K562 (cell line): ENCODE measurements around the gene TMEM217. TPM values are rescaled to one million over a fixed set of nuclear protein-coding genes. Genes with fewer than 3 reads are reported as not detected.

ENCODE experiments used
- CBFA2T2 ChIP-seq: fragments of 450-650 bp; conservative IDR thresholded peaks from 2 replicates; pipeline ENCODE4 v1.6.1; 2017; ENCODE audit warnings: mild to moderate bottlenecking
- CHD7 ChIP-seq: fragments of 200-600 bp; sonication (generic); IDR thresholded peaks from one replicate; pipeline ENCODE4 v1.6.1; 2012; ENCODE audit warnings: mild to moderate bottlenecking, low read depth, low read length, inconsistent platforms
- FOXM1 ChIP-seq, 2 experiments: fragments of 450-650 bp in 1 of 2; sonication (generic) in 1 of 2; formaldehyde crosslinking in 1 of 2; IDR thresholded peaks; 2 replicates each; pipeline versions ENCODE4 v1.6.1 to v1.9.0; 2017 to 2022; ENCODE audit warnings: low read depth in 2 of 2, mild to moderate bottlenecking in 2 of 2, missing genetic modification reagents in 1 of 2, moderate library complexity in 1 of 2
- GMEB1 ChIP-seq: fragments of 250-450 bp; sonication (Bioruptor Pico); IDR thresholded peaks from 2 replicates; pipeline ENCODE4 v1.4.0; 2020; ENCODE audit warnings: mild to moderate bottlenecking
- KLF13 ChIP-seq: fragments of 450-650 bp; IDR thresholded peaks from 2 replicates; pipeline ENCODE4 v1.6.1; 2016; ENCODE audit warnings: missing genetic modification characterization, low read depth, mild to moderate bottlenecking, missing compliant biosample characterization, moderate library complexity, borderline replicate concordance
- MYNN ChIP-seq, 2 experiments: sonication (generic); formaldehyde crosslinking in 1 of 2; IDR thresholded peaks; 2 replicates each; pipeline versions ENCODE4 v1.5.0 to v1.6.1; 2016 to 2020; ENCODE audit warnings: antibody characterized with exemption in 1 of 2, missing genetic modification reagents in 1 of 2
- RNF2 ChIP-seq: sonication (generic); IDR thresholded peaks from 2 replicates; pipeline ENCODE4 v1.6.1; 2016
- TOE1 ChIP-seq, 2 experiments: fragments of 450-650 bp in 1 of 2; sonication (generic) in 1 of 2; formaldehyde crosslinking in 1 of 2; IDR thresholded peaks; 2 replicates each; pipeline versions ENCODE4 v1.7.1 to v1.8.0; 2016 to 2022; ENCODE audit warnings: borderline replicate concordance in 2 of 2, mild to moderate bottlenecking in 2 of 2, antibody characterized with exemption in 1 of 2, inconsistent platforms in 1 of 2, low read depth in 1 of 2, missing genetic modification reagents in 1 of 2, moderate library complexity in 1 of 2
- polyA plus RNA-seq, 8 experiments: library from polyadenylated mRNA; depleted of rRNA in 4 of 8; stranded (reverse) in 5 of 8; unstranded in 3 of 8; fragments of >200 nt; fragmentation: Nextera tagmentation in 2 of 8; fragmentation: Illumina TruSeq in 1 of 8; extraction: Ambion mirVana in 2 of 8; extraction: Trizol in 1 of 8; gene quantifications; 2 replicates each; pipeline versions ENCODE4 v1.2.1 to v1.2.3, GENCODE V29; 2011 to 2014; ENCODE audit warnings: inconsistent platforms in 1 of 8, missing spikeins in 1 of 8
- total RNA-seq, 7 experiments: library from RNA; depleted of rRNA in 6 of 7; stranded (reverse); fragments of >200 nt in 6 of 7; fragmentation: Illumina TruSeq in 2 of 7; extraction: Trizol in 2 of 7; gene quantifications; 2 replicates each; pipeline versions ENCODE4 v1.2.1 to v1.2.3, GENCODE V29; 2011 to 2021; ENCODE audit warnings: low replicate concordance in 1 of 7

The TMEM217 gene
- total and polyA plus RNA-seq, 9 of the 15 experiments (the other 6 are each of a cell fraction or from before 2014, with no cell fraction given), result 1.3 to 8.0 (median 1.9) TPM

- TF ChIP-seq GMEB1 (CRISPR knock-in tag), result no peak; the same call in 1 of the 2 replicates
- TF ChIP-seq TOE1 (IDR thresholded peaks at IDR 0.05; ENCODE audit: borderline replicate concordance), result peak; percentile 98
- no peak for TF ChIP-seq TOE1 (CRISPR knock-in tag; IDR thresholded peaks at IDR 0.05; ENCODE audit: borderline replicate concordance, low read depth)
- TF ChIP-seq MYNN (IDR thresholded peaks at IDR 0.05), result peak; percentile 75
- no peak for TF ChIP-seq MYNN (CRISPR knock-in tag; IDR thresholded peaks at IDR 0.05)
- TF ChIP-seq RNF2, result peak; percentile 79; the same call in 1 of the 2 replicates
- peak; percentile 94 for TF ChIP-seq FOXM1 (IDR thresholded peaks at IDR 0.05; ENCODE audit: low read depth)
- TF ChIP-seq FOXM1 (CRISPR knock-in tag; IDR thresholded peaks at IDR 0.05; ENCODE audit: low read depth), result peak; percentile 76; the same call in 1 of the 2 replicates
- TF ChIP-seq CBFA2T2, result peak; percentile 77
- no peak for TF ChIP-seq CHD7
- 0 out of 2 replicates have a peak, but pooled peaks have one; percentile 40 for TF ChIP-seq KLF13
These were observed 85.8 kb downstream of the TMEM217 start (continued) for GRCh38 chr6:37171970-37172812.
